Fibroblast of lung (primary cell): ENCODE results near the gene GPATCH3.

Experiments used
- EZH2 ChIP-seq: IDR thresholded peaks from 2 replicates; pipeline ENCODE4 v1.5.1; 2012; ENCODE audit warnings: low read length, control low read depth, mild to moderate bottlenecking; ENCODE audit errors: missing control alignments
- TF ChIP-seq, protein P1 (sequence below), 2 donors: IDR thresholded peaks in 1 of 2; conservative IDR thresholded peaks in 1 of 2; 1 replicate in 1 of 2; 2 replicates in 1 of 2; pipeline ENCODE4 v1.5.1; 2011 to 2012; ENCODE audit warnings: low read length in 2 of 2, control low read depth in 1 of 2, inconsistent platforms in 1 of 2, low read depth in 1 of 2, mild to moderate bottlenecking in 1 of 2

DNA sequence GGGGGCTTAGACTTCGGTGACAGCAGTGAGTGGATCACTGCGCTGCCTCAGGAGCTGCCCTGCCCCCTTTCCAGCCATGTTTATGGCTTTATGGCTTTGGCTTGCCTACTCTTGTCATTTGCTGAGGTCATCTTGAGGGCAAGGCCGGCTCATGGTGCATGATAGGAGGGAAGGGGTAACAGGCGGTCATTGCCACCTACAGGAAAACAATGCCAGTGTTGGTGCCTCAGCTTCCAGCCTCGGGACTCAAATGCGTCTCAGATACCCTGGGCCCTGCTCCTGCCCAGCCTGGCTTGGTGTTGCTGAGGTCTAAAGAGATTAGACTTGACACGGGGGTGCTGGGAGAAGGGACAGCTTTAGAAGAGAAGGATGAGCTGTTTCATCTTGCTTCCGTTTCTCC is 45.5 kb upstream of the GPATCH3 start:
- TF ChIP-seq EZH2: no peak
- TF ChIP-seq, protein P1, sequence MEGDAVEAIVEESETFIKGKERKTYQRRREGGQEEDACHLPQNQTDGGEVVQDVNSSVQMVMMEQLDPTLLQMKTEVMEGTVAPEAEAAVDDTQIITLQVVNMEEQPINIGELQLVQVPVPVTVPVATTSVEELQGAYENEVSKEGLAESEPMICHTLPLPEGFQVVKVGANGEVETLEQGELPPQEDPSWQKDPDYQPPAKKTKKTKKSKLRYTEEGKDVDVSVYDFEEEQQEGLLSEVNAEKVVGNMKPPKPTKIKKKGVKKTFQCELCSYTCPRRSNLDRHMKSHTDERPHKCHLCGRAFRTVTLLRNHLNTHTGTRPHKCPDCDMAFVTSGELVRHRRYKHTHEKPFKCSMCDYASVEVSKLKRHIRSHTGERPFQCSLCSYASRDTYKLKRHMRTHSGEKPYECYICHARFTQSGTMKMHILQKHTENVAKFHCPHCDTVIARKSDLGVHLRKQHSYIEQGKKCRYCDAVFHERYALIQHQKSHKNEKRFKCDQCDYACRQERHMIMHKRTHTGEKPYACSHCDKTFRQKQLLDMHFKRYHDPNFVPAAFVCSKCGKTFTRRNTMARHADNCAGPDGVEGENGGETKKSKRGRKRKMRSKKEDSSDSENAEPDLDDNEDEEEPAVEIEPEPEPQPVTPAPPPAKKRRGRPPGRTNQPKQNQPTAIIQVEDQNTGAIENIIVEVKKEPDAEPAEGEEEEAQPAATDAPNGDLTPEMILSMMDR (conservative IDR thresholded peaks at IDR 0.05 in 1 of 2, IDR thresholded peaks at IDR 0.05 in 1 of 2; ENCODE audit: low read depth in 1 of 2, low read length in 2 of 2): no peak
